Ovary (tissue), 3 donors: ENCODE measurements around the gene CARMIL1.

ENCODE experiments used
- CTCF ChIP-seq, 3 donors: fragments of 450-650 bp in 2 of 3; fragments of 200-600 bp in 1 of 3; IDR thresholded peaks; one replicate each; pipeline versions ENCODE4 v1.5.1 to v1.8.0; 2016 to 2022; ENCODE audit warnings: antibody characterized with exemption in 3 of 3, mild to moderate bottlenecking in 1 of 3
- EP300 ChIP-seq: sonication (generic); formaldehyde crosslinking; IDR thresholded peaks from one replicate; pipeline ENCODE4 v1.6.1; 2017; ENCODE audit warnings: antibody characterized with exemption
- POLR2A ChIP-seq: fragments of 450-650 bp; IDR thresholded peaks from one replicate; pipeline ENCODE4 v1.6.1; 2017; ENCODE audit warnings: antibody characterized with exemption, mild to moderate bottlenecking, moderate library complexity
- donor health status: DM: no; HTN: no; CAD: no.

- TF ChIP-seq EP300: no peak
- no peak for TF ChIP-seq CTCF (IDR thresholded peaks at IDR 0.05)
- TF ChIP-seq POLR2A: no peak
Measured at GRCh38 chr6:25468881-25469280, 189.7 kb downstream of the CARMIL1 start.
